Measurements from ENCODE around the gene ANKRD34A. TPM values are rescaled to one million over a fixed set of nuclear protein-coding genes. Genes with fewer than 3 reads are reported as not detected.

Gene ANKRD34A
- total RNA-seq, 2 experiments from 2014 or later = 3.7 to 4.3 TPM

DNA sequence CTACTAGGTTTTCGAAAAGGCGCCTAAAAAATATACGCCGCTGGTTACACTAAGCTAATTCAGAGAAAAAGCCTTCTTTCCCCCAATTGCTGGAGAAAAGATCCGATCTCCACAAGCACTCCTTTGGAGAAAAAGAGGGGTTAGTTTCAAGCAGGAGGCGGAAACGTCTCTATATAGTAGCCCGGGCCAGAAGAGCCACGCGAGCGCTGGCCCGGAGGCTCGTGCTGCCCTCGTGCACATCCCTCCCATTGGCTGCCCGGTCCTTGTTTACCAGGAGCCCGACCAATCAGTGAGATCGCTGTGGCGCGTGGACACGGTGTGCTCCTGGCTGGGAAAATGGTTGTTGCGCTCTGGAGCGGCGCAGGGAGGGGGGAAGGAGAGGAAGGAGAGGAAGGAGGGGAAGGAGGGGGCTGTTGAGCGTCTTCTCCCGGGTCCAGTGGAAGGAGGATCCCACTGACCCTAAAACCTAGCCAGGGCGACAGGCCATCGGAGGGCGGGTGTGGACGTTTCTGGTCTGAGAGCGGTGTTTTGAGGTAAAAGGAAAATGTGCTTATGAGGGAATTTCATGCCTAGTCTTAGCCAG is 32.1 kb upstream of the ANKRD34A start, which contains the start of gene TXNIP:
Gene TXNIP, minus strand, starts transcription at position 147 of the 583 bp plus-strand sequence. CDS start 313 bp downstream, outside the sequence.
- Mint-ChIP-seq H3K9me3 (no peaks in the 10 kb centered on the region), H3K36me3 (ENCODE audit: low read depth) (peaks cover 41% of the 10 kb centered on the region), H3K27me3 (ENCODE audit: low read depth) (no peaks in the 10 kb centered on the region), H3K4me1 (ENCODE audit: low read depth) (peaks cover 61% of the 10 kb centered on the region), H3K4me3 (peak within 1 kb of the TSS; percentile 88), H3K27ac (peak within 1 kb of the TSS; percentile 97)
- CTCF ChIA-PET = interaction anchor here (0.8 to 3.6 kb wide), 4 partner anchors 10 to 33 kb away, joined by 3 to 53 read pairs (median 4); partner anchors contain the start of genes ANKRD34A and POLR3GL
- intact Hi-C loops (cut with micrococcal nuclease) = loop anchor here (1.0 kb wide), 6 partner anchors 9 to 78 kb away; partner anchors contain the start of genes ANKRD34A, PEX11B, POLR3GL and RBM8A
- peak; percentile 97 for DNase-seq

DNA sequence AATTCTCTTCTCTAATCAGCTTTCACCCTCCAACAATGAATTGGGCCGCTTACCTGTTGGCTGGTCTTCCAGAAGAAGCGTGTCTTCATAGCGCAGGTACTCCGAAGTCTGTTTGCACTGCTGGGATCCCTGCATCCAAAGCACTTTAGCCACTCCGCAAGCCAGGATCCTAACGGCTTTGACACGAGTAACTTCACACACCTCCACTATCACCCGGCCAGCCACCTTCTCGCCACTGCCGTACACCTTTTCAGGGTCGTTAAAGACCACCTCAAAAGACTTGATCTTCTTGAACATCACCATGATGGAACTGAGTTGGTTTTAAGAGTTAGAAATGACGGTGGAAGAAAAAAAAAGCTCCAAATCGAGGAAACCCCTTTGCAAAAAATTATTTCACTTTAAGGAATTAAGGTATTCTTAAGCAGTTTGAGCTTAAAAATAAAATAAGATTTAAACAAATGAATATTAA is 31.6 kb upstream of the ANKRD34A start:
- Mint-ChIP-seq H3K9me3 (no peaks in the 10 kb centered on the region), H3K36me3 (ENCODE audit: low read depth) (peaks cover 41% of the 10 kb centered on the region), H3K27ac (peak overlapping the region; percentile 97), H3K27me3 (ENCODE audit: low read depth) (no peaks in the 10 kb centered on the region), H3K4me3 (peak overlapping the region; percentile 88), H3K4me1 (ENCODE audit: low read depth) (peaks cover 63% of the 10 kb centered on the region)
- DNase-seq = peak; percentile 33
- intact Hi-C loops (cut with micrococcal nuclease) = loop anchor here (1.0 kb wide), 5 partner anchors 16 to 78 kb away; partner anchors contain the start of genes ANKRD34A, PEX11B, POLR3GL and RBM8A
- CTCF ChIA-PET = interaction anchor here (0.9 to 3.6 kb wide), 3 partner anchors 10 to 33 kb away, joined by 3 to 53 read pairs (median 5); partner anchors contain the start of genes ANKRD34A and POLR3GL

DNA sequence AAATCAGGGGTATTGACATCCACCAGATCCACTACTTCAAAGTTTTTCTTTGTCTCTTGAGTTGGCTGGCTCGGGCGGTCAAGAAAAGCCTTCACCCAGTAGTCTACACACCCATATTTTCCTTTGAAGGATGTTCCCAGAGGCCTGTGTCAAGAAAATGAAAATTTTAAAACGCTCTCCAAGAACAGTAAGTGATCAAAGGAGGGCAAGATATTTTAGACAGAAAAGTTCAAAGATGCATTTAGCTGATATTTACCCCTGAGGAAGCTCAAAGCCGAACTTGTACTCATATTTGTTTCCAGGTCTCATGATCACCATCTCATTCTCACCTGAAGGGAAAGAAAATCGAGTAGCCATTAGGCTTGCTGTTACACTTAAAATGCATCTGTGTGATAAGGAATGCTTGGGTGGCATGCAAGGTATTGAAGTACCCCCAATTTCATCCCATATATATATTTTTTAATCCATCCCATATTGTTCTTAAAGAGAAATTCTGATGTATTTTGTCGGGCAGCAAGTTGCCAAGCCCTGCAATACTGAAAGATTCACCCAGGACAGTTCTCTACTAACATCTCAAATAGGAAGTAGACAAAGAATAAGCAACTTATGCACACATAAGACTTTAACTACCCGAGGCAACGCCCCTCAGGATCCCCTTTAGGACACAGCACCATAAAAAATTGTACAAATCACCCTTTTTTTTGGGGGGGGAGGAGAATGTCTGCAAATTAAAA is 30.9 kb upstream of the ANKRD34A start:
- CTCF ChIA-PET = interaction anchor here (3.6 to 8.8 kb wide), 2 partner anchors 16 kb away, joined by 53 to 109 read pairs; no protein-coding TSS in a partner anchor
- no peak for DNase-seq
- peaks cover 41% of the 10 kb centered on the region for H3K36me3 Mint-ChIP-seq (ENCODE audit: low read depth)
- no peaks in the 10 kb centered on the region for H3K9me3 Mint-ChIP-seq
- H3K27me3 Mint-ChIP-seq (ENCODE audit: low read depth) = no peaks in the 10 kb centered on the region
- H3K4me1 Mint-ChIP-seq (ENCODE audit: low read depth) = peaks cover 70% of the 10 kb centered on the region
- intact Hi-C loops (cut with micrococcal nuclease) = no loop called here
- peak overlapping the region; percentile 88 for H3K4me3 Mint-ChIP-seq
- H3K27ac Mint-ChIP-seq = peak overlapping the region; percentile 97

DNA sequence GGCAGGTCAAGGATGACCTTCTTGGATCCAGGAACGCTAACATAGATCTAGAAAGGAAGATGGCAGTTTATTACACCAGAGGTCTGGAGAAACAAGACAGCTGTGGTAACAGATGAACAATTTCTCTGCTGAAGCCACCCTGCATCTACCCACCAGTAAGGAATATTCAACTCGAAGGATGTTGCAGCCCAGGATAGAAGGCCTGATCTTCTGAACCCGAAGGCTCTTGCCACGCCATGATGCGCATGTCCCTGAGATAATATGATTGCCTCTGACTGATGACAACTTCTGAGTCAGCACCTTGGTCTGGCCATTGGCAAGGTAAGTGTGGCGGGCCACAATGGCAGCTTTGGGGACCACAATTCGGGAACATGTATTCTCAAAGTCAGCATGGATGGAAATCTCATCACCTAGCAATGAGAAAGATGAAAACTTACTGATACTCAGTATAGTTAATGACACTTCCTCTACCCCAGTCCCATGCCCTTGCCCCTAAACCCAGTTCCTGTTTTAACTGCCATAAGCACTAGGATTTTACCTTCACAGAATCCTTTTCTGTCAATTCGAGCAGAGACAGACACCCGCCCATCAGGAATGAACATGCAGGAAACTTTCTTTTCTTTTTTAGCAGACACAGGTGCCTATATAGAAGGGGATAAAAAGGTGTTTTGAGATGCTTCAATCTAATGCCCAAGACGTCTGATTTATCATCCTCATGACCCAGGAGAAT is 30.2 kb upstream of the ANKRD34A start:
- H3K36me3 Mint-ChIP-seq (ENCODE audit: low read depth) = peaks cover 41% of the 10 kb centered on the region

DNA sequence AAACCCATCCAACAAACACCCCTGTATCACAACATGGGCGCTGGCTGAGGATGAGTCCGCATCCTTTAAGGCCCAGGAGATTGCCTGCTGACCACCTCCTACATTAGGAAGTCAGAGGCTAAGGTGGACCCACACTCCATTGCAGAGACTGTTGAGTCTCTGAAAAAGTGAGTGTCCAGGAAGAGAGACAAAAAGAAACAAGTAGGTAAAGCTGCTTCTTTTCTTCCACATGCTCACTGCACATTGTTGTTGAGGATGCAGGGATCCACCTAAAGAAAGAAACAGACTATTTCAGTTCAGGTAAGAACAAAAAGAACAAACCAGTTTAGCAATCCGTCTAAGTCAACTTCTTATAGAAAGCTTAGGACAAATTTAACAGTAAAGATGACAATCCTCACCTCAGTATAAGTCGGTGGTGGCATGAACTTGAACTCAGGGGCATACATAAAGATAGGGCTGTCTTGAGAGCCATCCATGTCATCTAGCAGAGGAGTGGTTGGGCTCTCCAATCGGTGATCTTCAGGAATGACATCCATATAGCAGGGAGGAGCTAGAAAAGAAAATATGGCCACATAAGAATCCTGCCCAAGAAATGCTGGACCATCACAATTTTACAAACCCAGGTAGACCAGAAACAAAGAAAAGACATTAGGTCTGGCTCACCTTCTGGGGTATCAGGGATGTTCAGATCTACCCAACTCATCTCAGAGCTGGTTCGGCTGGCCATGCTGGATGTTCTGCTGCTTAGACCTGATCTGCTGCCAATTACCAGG is 29.4 kb upstream of the ANKRD34A start:
- CTCF ChIA-PET = interaction anchor here (1.0 to 8.8 kb wide), 3 partner anchors 9 to 18 kb away, joined by 3 to 109 read pairs (median 5); no protein-coding TSS in a partner anchor
- Mint-ChIP-seq H3K4me1 (ENCODE audit: low read depth) (peaks cover 60% of the 10 kb centered on the region), H3K9me3 (no peaks in the 10 kb centered on the region), H3K27me3 (ENCODE audit: low read depth) (no peaks in the 10 kb centered on the region), H3K36me3 (ENCODE audit: low read depth) (peaks cover 41% of the 10 kb centered on the region), H3K27ac (peak overlapping the region; percentile 97), H3K4me3 (peak overlapping the region; percentile 88)
- DNase-seq = no peak
- intact Hi-C loops (cut with micrococcal nuclease) = loop anchor here (1.0 kb wide), 1 partner anchor 36 kb away; the partner anchor contains the start of gene LIX1L

More for the DNA sequence above, 30.2 kb upstream of the ANKRD34A start:
- peak overlapping the region; percentile 97 for H3K27ac Mint-ChIP-seq
- peak overlapping the region; percentile 88 for H3K4me3 Mint-ChIP-seq
- no peaks in the 10 kb centered on the region for H3K9me3 Mint-ChIP-seq
- CTCF ChIA-PET = interaction anchor here (1.0 to 8.8 kb wide), 3 partner anchors 10 to 17 kb away, joined by 3 to 109 read pairs (median 5); no protein-coding TSS in a partner anchor
- no peaks in the 10 kb centered on the region for H3K27me3 Mint-ChIP-seq (ENCODE audit: low read depth)
- peak; percentile 78 for DNase-seq
- H3K4me1 Mint-ChIP-seq (ENCODE audit: low read depth) = peaks cover 65% of the 10 kb centered on the region
- intact Hi-C loops (cut with micrococcal nuclease) = loop anchor here (1.0 kb wide), 1 partner anchor 36 kb away; the partner anchor contains the start of gene LIX1L

DNA sequence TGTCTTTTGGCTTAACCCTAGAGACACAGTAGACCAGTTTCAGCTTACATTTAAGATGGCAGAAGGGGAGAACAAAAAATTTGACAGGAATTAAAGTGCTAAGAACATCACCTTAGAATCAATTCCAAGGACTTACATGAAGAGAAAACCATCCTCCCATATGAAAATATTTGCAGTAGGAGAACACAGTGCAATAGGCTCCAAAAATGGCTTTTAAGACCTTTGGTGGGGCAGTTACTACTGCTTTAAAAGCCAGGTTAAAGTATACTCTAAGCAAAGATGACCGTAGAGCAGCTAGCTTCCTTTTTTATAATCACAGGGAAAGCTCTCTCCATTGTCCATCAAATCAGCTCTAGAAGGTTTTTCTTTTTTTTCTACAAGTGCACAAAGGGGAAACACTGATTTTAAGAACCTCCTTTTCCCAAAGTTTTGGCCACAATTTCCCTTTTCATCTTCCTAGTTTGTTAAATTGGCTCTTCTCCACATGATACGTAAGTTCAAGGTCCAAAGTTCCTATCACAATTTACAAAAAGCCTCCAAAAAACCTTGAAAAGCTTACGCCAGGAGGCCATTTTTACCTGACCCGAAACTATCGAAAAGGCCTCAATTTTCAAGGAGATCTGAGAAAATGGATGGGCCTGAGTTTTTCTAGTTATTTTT is 28.7 kb upstream of the ANKRD34A start:
- CTCF ChIA-PET = interaction anchor here (1.0 to 8.8 kb wide), 3 partner anchors 9 to 18 kb away, joined by 3 to 109 read pairs (median 5); no protein-coding TSS in a partner anchor
- H3K27me3 Mint-ChIP-seq (ENCODE audit: low read depth) = no peaks in the 10 kb centered on the region

DNA sequence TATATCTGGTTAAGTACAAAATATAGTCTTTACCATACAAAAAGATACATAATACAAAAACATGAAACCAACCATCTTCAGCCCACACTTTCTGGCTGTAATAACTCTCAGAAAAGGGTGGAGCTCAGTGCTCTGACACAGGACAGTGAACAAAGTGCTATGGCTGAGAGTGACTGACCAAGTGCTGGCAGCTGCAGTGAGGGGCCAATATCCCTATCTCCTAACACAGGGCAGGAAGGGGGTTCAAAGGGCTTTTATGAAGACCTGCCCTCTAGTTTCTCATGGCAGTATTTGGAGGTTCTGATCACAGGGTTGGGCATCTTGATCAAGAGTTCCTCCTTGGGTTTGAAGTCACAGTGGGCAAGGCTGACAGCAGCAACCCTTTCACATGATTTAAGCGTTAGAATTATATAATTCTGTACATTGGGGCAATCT is 28.1 kb upstream of the ANKRD34A start:
- no peaks in the 10 kb centered on the region for H3K9me3 Mint-ChIP-seq
- DNase-seq = no peak
- CTCF ChIA-PET = interaction anchor here (1.5 to 8.8 kb wide), 3 partner anchors 12 to 14 kb away, joined by 3 to 109 read pairs (median 21); no protein-coding TSS in a partner anchor
- H3K27me3 Mint-ChIP-seq (ENCODE audit: low read depth) = no peaks in the 10 kb centered on the region
- intact Hi-C loops (cut with micrococcal nuclease) = no loop called here
- peaks cover 60% of the 10 kb centered on the region for H3K4me1 Mint-ChIP-seq (ENCODE audit: low read depth)
- H3K27ac Mint-ChIP-seq = peak overlapping the region; percentile 97
- peaks cover 41% of the 10 kb centered on the region for H3K36me3 Mint-ChIP-seq (ENCODE audit: low read depth)
- peak overlapping the region; percentile 88 for H3K4me3 Mint-ChIP-seq

More for the DNA sequence above, 28.7 kb upstream of the ANKRD34A start:
- Mint-ChIP-seq H3K4me3 (peak overlapping the region; percentile 88), H3K4me1 (ENCODE audit: low read depth) (peaks cover 60% of the 10 kb centered on the region), H3K9me3 (no peaks in the 10 kb centered on the region), H3K27ac (peak overlapping the region; percentile 97), H3K36me3 (ENCODE audit: low read depth) (peaks cover 41% of the 10 kb centered on the region)
- DNase-seq = no peak
- intact Hi-C loops (cut with micrococcal nuclease) = no loop called here

DNA sequence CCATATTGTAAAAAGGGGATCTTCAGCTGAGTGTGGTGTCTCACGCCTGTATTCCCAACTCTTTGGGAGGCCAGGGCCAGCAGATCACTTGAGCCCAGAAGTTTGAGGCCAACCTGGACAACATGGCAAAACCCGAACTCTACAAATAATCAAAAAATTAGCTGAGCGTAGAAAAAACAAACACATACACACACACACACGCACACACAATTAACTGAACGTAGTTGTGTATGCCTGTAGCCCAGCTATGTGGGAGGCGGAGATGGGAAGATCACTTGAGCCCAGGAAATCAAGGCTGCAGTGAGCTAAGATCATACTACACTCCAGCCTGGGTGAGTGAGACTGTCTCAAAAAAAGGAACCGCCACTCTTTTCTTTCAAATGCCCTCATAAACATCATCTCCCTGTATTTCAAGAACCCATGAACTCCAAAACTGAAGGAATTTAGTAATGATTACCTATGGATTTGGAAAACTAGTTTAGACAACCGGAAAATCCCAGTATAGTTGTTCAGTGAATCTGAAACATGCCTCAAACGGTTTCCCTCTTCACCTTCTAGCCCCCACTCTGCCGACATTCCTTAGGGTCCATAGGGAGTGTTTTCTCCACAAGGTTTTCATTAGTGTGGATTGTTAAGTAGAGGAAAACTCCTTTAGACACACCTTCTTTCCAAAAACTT is 27.5 kb upstream of the ANKRD34A start:
- intact Hi-C loops (cut with micrococcal nuclease) = no loop called here

DNA sequence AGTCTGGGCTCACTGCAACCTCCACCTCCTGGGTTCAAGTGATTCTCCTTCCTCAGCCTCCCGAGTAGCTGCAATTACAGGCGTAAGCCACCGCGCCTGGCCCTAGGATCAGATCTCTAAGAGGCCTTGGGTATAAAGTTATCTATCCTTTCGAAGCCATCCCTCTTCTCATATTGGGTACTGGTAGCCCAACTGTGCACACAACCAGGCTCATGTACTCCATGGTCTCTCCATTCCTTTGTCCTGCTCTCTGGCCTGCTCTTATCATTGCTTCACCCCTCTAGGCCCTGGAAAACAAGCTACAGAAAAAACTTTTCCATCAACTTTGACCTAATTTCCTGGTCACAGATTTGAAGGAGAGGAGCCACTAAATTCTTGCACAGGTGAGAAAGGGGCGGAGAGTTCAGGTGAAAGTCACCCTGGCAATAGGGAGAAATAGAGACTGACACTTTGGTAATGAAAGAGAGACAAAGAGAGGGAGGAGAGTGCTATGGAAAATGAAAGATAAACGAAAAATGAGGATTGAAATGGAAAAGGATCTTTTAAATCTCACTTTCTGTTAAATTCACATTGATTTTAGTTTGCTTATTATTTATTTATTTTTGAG is 26.0 kb upstream of the ANKRD34A start:
- Mint-ChIP-seq H3K9me3 (no peaks in the 10 kb centered on the region), H3K36me3 (ENCODE audit: low read depth) (peaks cover 33% of the 10 kb centered on the region), H3K4me1 (ENCODE audit: low read depth) (peaks cover 67% of the 10 kb centered on the region), H3K27me3 (ENCODE audit: low read depth) (no peaks in the 10 kb centered on the region), H3K27ac (peak overlapping the region; percentile 46), H3K4me3 (no peak overlapping the region)
- intact Hi-C loops (cut with micrococcal nuclease) = no loop called here
- CTCF ChIA-PET = interaction anchor here (1.2 to 8.8 kb wide), 4 partner anchors 11 to 141 kb away, joined by 3 to 109 read pairs (median 12); no protein-coding TSS in a partner anchor
- DNase-seq = peak; percentile 29

More for the DNA sequence above, 27.5 kb upstream of the ANKRD34A start:
- peaks cover 41% of the 10 kb centered on the region for H3K36me3 Mint-ChIP-seq (ENCODE audit: low read depth)
- H3K9me3 Mint-ChIP-seq = no peaks in the 10 kb centered on the region
- DNase-seq = no peak
- H3K27me3 Mint-ChIP-seq (ENCODE audit: low read depth) = no peaks in the 10 kb centered on the region
- H3K4me3 Mint-ChIP-seq = no peak overlapping the region
- peaks cover 58% of the 10 kb centered on the region for H3K4me1 Mint-ChIP-seq (ENCODE audit: low read depth)
- H3K27ac Mint-ChIP-seq = peak overlapping the region; percentile 97
- CTCF ChIA-PET = interaction anchor here (1.4 to 8.8 kb wide), 4 partner anchors 10 to 15 kb away, joined by 3 to 109 read pairs (median 12); no protein-coding TSS in a partner anchor

DNA sequence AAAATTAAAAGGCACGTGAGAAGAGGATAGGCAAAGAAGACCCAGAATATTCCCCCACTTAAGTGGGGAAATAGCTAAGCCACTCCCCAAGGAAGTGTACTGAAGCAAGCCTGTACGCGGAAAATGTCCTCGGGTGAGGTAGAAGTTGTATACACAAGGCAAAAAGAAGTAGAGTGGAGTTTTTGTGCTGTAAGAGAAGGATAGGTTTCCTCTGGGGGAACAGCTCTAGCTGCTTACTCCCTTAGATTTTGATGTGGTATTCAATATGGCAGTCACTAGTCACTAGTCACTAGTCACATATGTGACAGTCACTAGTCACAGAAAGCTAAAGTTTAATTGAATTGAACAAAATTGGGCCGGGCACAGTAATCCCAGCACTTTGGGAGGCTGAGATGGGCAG is 24.4 kb upstream of the ANKRD34A start:
- CTCF ChIA-PET = interaction anchor here (0.7 to 8.8 kb wide), 4 partner anchors 9 to 140 kb away, joined by 3 to 109 read pairs (median 12); no protein-coding TSS in a partner anchor
- intact Hi-C loops (cut with micrococcal nuclease) = no loop called here
- Mint-ChIP-seq H3K4me3 (no peak overlapping the region), H3K36me3 (ENCODE audit: low read depth) (peaks cover 17% of the 10 kb centered on the region), H3K27me3 (ENCODE audit: low read depth) (no peaks in the 10 kb centered on the region), H3K27ac (peak overlapping the region; percentile 76), H3K9me3 (no peaks in the 10 kb centered on the region), H3K4me1 (ENCODE audit: low read depth) (peaks cover 72% of the 10 kb centered on the region)
- DNase-seq = peak; percentile 7
